HG03457 (cell line): ENCODE data around the gene ACTR1B.
"Not testable (repeated sequence)": the region's sequence is repeated elsewhere in the genome, so short reads cannot be mapped to it uniquely, and the experiment has no call there.

ENCODE experiments used
- ATAC-seq: cut with Tn5 transposase; IDR thresholded peaks from one replicate; pipeline ENCODE4 v1.9.1; 2021; ENCODE audit warnings: moderate number of reproducible peaks; ENCODE audit not compliant: unreplicated experiment

Gene ACTR1B

DNA sequence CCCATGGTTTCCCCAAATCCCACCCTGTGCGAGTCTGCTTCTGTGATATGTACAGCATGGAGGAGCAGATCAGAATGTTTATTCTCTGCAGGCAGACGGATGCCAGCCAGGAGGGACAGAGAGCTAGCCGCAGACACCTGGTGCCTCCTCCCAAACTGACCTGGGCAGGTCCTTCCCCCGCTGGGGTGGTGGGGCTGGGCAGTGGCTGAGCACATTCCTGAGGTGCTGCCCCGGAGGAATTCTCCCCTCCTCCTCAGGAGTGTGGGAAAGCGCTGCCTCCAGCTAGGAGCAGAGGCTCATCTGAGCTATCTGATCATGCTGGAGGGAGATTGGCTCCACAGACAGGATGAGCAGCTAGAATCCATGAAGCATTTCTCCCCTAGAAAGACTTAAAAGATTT, 27.3 kb upstream of the ACTR1B start:
- no peak for ATAC-seq

DNA sequence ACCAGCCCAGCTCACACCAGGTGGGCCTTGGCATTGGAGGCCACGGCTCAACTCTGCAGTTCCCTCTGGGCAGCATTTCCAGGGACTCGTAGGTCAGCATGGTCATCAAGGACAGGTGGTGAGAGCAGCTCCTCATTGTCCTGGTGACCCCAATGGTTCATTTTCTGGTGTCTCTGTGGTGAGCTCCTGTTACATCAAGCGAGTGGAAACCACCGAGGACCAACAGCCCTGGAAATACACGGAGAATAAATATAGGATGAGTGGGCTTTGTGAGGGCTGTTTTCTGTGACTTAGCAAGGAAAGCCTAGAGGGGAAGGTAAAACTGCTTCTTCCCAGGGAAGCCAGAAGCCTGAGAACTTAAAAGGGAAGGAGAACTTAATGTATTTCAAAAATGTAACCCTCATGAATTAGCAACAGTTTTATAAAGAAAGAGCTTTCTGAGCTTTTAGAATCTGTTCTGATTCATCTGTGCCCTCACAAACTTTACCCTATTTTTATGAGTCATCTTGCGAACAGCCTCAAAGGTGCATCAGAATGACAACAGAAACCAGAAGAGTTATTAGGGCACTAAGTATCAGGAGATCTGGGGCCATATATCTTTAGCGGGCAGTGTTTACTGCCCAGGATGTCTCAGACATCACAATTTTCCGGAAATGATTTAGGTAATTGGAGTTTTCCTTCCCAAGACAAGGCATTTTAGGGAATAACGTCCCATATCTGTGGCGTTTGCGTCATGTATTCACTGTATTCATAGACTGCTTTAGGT, 24.4 kb upstream of the ACTR1B start:
- no peak for ATAC-seq

GRCh38 chr2:97687235-97687634, 23.4 kb upstream of the ACTR1B start:
- not testable (repeated sequence) for ATAC-seq

GRCh38 chr2:97678298-97678697, 14.5 kb upstream of the ACTR1B start:
- ATAC-seq = no peak

- no peak for ATAC-seq
Measured at GRCh38 chr2:97677480-97677879, 13.6 kb upstream of the ACTR1B start.

GRCh38 chr2:97676620-97677019, 12.8 kb upstream of the ACTR1B start:
- no peak for ATAC-seq

DNA sequence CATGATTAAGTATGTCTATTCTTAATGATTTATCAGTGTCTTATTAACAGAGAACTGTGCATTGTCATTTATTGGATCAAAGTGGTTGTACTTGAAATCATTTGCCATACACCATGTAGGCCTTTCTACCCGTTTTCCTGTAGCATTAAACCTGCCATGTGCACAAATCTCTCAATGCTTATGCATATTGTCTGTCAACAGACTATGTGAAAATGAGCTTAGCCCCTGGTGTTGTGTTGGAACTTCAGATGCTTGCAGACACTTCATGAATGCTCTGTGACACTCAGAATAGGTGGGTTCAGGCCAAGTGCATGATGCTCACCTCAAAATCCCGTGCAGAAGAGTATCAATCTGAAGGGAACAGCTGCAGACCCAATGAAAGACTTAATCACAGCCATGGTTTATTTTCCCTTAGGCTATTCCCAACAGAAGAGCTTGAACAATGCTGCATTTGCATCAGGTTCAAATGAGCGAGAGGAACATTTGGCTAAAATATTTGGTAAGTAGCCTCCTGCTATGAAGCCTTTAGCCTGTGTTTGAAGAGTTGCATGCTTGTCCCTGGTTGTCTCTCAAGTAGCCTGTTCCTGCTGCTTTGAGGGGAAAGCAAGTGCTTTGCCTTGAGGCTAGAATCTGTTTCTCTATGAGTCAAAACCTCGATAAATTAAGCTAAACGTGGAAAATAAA, 11.7 kb upstream of the ACTR1B start:
- no peak for ATAC-seq

- no peak for ATAC-seq
Measured at GRCh38 chr2:97673915-97674283, 10.1 kb upstream of the ACTR1B start.

- ATAC-seq = no peak
Measured at GRCh38 chr2:97673182-97673914, 9.5 kb upstream of the ACTR1B start.

DNA sequence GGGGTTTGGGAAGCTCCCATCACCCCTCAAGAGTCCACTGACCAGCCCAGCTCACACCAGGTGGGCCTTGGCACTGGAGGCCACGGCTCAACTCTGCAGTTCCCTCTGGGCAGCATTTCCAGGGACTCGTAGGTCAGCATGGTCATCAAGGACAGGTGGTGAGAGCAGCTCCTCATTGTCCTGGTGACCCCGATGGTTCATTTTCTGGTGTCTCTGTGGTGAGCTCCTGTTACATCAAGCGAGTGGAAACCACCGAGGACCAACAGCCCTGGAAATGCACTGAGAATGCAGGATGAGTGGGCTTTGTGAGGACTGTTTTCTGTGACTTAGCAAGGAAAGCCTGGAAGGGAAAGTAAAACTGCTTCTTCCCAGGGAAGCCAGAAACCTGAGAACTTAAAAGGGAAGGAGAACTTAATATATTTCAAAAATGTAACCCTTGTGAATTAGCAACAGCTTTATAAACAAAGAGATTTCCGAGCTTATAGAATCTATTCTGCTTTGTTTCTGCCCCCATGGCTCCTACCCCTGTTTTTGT, 8.8 kb upstream of the ACTR1B start:
- ATAC-seq = not testable (repeated sequence)

GRCh38 chr2:97671526-97671925, 7.7 kb upstream of the ACTR1B start:
- no peak for ATAC-seq

DNA sequence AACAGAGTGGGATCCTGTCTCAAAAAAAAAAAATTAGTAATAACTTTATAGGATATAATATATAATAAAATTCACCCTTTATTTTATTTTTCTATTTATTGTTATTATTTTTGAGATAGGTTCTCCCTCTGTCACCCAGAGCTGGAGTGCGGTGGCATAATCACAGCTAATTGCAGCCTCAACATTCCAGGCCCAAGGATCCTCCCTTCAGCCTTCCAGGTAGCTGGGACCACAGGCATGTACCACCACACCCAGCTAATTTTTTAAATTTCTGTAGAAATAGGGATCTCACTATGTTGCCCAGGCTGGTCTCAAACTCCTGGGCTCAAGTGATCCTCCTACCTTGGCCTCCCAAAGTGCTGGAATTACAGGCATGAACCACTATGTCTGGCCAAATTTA, 6.6 kb upstream of the ACTR1B start:
- ATAC-seq = no peak

DNA sequence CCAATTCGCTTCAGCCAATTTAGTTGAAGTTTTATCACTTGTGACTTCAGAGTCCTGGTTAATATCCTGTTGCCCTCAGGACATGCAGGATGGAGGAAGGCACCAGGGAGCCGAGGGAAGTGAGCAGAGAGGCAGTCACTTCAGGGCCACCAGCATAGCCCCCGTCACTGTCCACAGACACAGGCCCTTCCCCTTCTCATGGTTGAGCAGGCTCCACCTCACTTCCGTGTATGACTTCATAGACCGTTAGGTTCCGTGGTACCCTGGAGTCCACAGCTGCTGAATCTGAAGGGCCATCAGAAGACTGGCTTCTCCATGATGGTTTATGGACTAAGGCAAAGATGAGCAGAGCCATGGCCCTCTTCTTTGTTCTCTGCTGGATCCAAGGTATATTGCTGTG, 5.6 kb upstream of the ACTR1B start, which contains the start of gene C2orf92:
C2orf92 (plus strand) TSS at position 266 of the 400 bp plus-strand sequence; CDS start at position 342, 76 bp downstream.
- no peak for ATAC-seq

DNA sequence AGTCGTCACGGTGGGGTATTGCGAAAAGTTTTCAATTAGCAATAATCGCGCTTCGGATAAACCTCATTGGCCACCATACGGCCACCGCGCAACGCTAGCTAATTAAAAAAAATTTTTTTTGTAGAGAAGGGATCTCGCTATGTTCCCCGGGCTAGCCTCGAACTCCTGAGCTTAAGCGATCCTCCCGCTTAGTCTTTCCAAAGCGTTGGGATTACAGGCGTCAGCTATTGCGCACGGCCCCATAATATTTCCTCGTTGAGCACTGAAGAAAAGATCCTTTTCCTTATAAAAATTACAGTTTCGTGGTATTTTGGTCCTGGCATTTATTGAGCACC, 759 bp upstream of the ACTR1B start:
- no peak for ATAC-seq

DNA sequence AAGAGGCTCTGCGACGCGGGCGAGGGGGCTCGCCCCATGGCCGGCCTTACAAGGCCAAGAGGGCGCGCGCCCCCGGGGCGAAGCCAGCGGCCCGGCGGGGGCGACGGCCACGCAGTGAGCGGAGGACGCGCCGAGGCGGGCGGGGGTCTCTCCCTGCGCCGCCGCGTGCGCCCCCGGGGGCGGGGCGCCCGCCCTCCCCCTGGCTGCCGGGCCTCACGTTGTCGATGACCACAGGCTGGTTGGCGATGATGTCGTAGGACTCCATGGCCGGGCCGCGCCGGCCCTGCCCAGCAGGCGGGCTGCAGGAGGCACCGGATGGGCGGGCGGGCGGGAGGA, 250 bp downstream of the ACTR1B start:
- no peak for ATAC-seq

DNA sequence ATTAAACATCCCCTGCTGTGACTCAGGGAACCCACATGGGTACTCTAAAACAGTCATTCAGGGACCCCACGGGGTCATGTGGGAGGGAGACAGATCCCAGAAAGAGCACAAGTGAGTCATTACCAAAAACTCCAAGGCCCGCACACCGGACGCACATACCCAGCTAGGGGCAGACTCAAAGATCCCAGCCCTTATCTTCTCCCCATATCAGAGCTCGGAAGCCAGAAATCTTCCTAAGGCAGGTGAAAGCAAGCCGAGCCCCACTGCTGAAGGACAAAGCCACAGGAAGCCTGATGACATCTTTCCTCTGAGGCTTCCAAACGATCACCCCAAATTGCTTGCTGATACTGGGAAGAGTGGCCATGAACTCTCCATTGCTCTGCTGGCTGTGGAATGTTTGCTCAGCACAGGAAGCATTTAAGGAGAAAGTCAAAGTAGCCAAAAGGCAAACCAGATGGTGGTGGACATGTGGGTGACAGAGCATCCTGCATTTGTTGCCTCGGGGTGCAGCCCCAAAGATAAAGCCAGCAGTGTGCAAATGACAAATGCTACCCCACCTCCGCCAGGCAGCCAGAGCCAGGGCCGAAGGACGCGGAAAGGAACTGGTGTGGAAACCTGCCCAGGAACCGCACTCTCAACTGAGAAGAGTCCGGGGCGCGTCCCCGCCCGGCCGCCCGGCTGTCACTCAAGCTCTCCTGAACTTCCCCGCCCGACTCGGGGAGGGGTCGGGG, 784 bp downstream of the ACTR1B start:
- peak; percentile 29 for ATAC-seq

DNA sequence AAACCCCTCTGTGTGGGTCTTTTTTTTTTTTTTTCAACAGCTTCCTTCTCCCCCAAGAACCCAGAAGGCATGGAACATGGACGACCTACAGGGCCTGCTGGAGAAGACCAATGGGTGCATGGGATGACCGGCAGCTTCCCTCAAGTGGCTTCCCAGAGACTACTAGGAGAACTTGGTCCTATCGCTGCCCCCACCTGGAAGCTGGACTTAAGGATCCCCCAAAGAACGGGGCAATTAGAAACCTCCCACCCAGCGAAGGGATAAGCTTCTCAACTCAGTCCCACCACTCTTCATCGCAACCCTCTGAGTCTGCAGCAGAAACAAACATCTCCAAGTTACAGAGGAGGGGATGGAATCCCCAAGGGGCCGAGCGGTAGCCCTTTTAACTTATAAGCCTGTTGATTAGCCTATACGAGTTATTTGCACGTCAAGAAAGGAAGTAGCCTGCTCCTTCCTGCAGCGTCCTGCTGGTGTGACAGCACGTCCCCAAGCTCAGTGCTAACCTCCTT, 1.4 kb downstream of the ACTR1B start:
- ATAC-seq = no peak

DNA sequence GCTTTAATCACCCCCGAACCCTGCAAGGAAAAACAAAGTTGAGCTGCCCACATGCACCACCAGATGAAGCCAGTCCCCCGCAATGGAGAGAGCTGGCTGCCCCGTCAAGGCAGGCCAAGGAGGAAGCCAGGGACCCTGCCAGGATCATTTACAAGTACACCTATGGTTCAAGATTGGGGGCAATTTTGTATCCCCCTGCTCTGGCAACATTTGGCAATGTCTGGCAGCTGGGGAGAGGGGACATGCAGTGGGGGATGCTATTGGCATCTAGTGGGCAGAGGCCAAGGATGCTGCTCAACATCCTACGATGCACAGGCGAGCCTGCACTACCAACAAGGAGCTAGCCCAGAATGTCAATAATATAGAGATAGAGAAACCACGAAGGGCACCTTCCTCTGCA, 1.9 kb downstream of the ACTR1B start:
- no peak for ATAC-seq

GRCh38 chr2:97660775-97661389, 3.0 kb downstream of the ACTR1B start:
- ATAC-seq = no peak

GRCh38 chr2:97660044-97660774, 3.6 kb downstream of the ACTR1B start:
- ATAC-seq = no peak
